Right hindlimb (tissue), 1 donor: ENCODE results near the gene GSG1L.

Source experiments
- DNase-seq: peaks from one replicate; pipeline ENCODE4 v3.0.0-alpha.2; 2018

GSG1L gene

GRCh38 chr16:27840311-27841060, 223.0 kb downstream of the GSG1L start:
- peak; percentile 5 for DNase-seq

- peak; percentile 4 for DNase-seq
Observed at GRCh38 chr16:27839419-27839818, 224.1 kb downstream of the GSG1L start.

GRCh38 chr16:27838536-27839175, 224.9 kb downstream of the GSG1L start:
- peak; percentile 4 for DNase-seq

- DNase-seq, result no peak
Observed at GRCh38 chr16:27829975-27830374, 233.5 kb downstream of the GSG1L start.

GRCh38 chr16:27828671-27829070, 234.8 kb downstream of the GSG1L start:
- DNase-seq, result no peak

- no peak for DNase-seq
Observed at GRCh38 chr16:27827765-27828164, 235.7 kb downstream of the GSG1L start.

- DNase-seq, result no peak
Observed at GRCh38 chr16:27826893-27827289, 236.6 kb downstream of the GSG1L start.

- DNase-seq, result no peak
Observed at GRCh38 chr16:27826081-27826892, 237.2 kb downstream of the GSG1L start.

- DNase-seq, result no peak
Observed at GRCh38 chr16:27824786-27825185, 238.7 kb downstream of the GSG1L start.

GRCh38 chr16:27824006-27824405, 239.5 kb downstream of the GSG1L start:
- no peak for DNase-seq

- no peak for DNase-seq
Observed at GRCh38 chr16:27823421-27823820, 240.1 kb downstream of the GSG1L start.

- DNase-seq, result no peak
Observed at GRCh38 chr16:27822996-27823395, 240.5 kb downstream of the GSG1L start.

- no peak for DNase-seq
Observed at GRCh38 chr16:27822529-27822928, 241.0 kb downstream of the GSG1L start.

GRCh38 chr16:27820646-27821345, 242.7 kb downstream of the GSG1L start:
- DNase-seq, result no peak

- DNase-seq, result no peak
Observed at GRCh38 chr16:27819881-27820610, 243.5 kb downstream of the GSG1L start.

- no peak for DNase-seq
Observed at GRCh38 chr16:27819356-27819755, 244.2 kb downstream of the GSG1L start.

- no peak for DNase-seq
Observed at GRCh38 chr16:27818246-27818645, 245.3 kb downstream of the GSG1L start.

GRCh38 chr16:27817038-27817437, 246.5 kb downstream of the GSG1L start:
- no peak for DNase-seq

GRCh38 chr16:27816561-27816960, 247.0 kb downstream of the GSG1L start:
- peak; percentile 7 for DNase-seq

- DNase-seq, result no peak
Observed at GRCh38 chr16:27813591-27813990, 249.9 kb downstream of the GSG1L start.

- DNase-seq, result no peak
Observed at GRCh38 chr16:27811881-27812280, 251.6 kb downstream of the GSG1L start.

- no peak for DNase-seq
Observed at GRCh38 chr16:27806986-27807385, 256.5 kb downstream of the GSG1L start.
